Stimulated activated CD8-positive, alpha-beta memory T cell treated with anti-CD3 and anti-CD28 coated beads, Interleukin-2, amount 100 ng/mL, for 1 hour (primary cell): ENCODE data around the gene ZNF112.
A peak's percentile ranks its signal among the peaks of the same experiment; 100 is the strongest.
"Not testable (repeated sequence)": the region's sequence is repeated elsewhere in the genome, so short reads cannot be mapped to it uniquely, and the experiment has no call there.

ENCODE experiments used
- DNase-seq, 2 donors: peaks; one replicate each; pipeline ENCODE4 v3.0.0-alpha.2; 2020; ENCODE audit warnings: low read depth in 2 of 2

Gene ZNF112

GRCh38 chr19:44356383-44357111, at the start of gene ZNF112:
ZNF112 (minus strand) TSS chr19:44356680; CDS start chr19:44340539, 16,141 bp downstream.
- no peak for DNase-seq

DNA sequence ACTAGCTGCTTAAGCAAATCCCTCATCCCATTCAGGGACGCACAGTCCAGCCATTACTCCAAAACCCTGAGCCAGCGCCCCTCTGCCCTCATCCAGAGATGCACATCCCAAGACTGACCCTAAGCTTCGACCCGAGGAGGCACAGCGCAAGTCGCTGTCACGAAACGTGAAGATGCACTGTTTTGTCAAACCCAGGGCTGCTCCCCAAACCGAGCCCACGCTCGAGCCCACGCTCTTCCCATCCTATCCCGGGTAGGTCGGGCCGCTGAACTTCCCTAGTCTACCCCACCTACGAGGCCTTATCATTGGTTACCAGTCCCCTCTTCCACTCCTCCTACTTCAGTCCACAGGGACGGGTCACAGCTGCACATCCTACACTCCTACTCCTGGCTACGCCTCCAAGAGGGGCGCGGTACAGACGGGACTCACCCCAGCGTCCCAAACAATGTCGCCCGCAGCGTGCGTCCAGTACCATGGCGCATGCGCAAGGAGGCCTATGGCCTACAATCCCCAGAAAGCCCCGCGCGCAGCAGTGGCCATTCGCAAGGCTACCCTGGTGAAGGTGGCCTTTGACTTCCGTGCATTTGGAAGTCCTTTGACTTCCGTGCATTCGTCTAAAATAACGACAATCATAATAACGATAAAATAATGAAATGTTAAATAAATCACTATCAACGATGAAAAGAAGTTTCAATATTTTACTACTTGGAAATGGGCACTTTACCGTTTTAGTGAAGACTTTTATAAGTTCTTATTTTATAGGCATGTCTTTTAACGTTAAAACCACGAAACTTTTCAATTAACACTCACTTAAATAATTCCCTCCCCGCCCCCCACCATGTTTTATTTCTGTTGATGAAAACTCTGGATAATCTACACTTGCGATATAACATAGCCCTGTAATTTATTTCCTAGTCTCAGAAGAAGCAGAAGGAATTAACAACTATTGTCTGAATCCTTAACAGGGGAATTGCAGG, 44.9 kb upstream of the ZNF112 start, which contains the start of gene ZNF285:
Gene ZNF285, minus strand, starts transcription at position 470 of the 977 bp plus-strand sequence. CDS start 4,395 bp downstream, outside the sequence.
- DNase-seq: peak; percentile 49 to 55

- not testable (repeated sequence) for DNase-seq
Observed at GRCh38 chr19:44389268-44389667, 32.8 kb upstream of the ZNF112 start.

GRCh38 chr19:44374789-44375188, 18.3 kb upstream of the ZNF112 start:
- no peak for DNase-seq

- no peak for DNase-seq
Observed at GRCh38 chr19:44371815-44372480, 15.5 kb upstream of the ZNF112 start.

- no peak for DNase-seq
Observed at GRCh38 chr19:44367024-44367423, 10.5 kb upstream of the ZNF112 start.

DNA sequence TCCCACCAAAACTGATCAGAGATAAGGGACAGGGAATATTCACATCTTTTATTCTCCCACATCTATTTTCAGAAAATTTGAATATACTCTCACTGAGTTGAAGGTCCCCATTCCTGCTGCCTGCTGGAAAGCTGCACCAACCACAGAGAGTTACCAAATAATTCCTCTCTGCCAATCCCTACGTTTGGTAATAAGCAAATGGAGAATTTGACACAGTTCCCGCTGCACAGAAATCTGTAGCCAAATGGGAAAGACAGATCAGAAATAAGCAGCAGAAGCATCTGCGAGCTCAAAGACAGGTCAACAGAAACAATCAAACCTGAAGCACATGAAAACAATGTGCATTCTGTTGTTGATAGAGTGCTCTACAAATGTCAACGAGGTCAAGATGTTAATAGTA, 9.9 kb downstream of the ZNF112 start:
- no peak for DNase-seq

- DNase-seq: no peak
Observed at GRCh38 chr19:44345959-44346358, 10.5 kb downstream of the ZNF112 start.

- DNase-seq: no peak
Observed at GRCh38 chr19:44344255-44344654, 12.2 kb downstream of the ZNF112 start.

DNA sequence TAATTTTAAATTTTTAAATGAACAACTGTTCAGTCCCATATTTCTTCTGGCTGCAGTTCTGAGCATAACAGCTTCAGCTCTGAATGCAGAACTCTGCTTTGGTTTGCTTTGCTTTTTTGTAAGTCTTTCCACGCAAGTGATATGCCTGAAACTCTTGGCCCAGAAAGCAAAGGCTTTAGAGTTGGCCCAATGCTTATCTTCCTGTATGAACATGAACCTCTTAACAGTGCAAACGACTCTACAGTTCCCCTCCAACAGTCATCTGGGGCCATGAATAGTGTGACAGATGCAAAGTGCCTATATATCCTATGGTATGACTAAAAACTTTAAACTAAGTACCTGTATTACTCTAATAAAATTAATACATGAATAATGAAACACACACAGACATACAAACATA, 14.7 kb downstream of the ZNF112 start:
- no peak for DNase-seq

GRCh38 chr19:44334639-44335038, 21.8 kb downstream of the ZNF112 start:
- not testable (repeated sequence) for DNase-seq

DNA sequence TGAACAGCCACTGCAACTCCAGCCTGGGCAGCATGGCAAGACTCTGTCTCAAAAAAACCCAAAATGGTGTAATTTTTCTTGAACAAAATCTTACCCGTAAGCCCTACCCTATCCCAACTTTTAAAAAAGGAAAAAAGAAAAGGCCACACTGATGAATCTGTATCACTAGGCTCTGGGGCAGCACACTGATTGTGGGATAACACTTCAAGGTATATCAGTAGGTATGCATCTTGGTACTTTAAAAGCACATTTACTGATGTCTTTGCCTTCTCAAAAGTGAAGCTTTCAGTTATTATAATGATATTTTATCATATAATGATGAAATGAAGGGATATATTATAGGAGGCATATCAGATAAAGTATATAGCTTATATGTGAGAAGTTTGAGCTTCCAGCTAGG, 24.3 kb downstream of the ZNF112 start:
- no peak for DNase-seq

DNA sequence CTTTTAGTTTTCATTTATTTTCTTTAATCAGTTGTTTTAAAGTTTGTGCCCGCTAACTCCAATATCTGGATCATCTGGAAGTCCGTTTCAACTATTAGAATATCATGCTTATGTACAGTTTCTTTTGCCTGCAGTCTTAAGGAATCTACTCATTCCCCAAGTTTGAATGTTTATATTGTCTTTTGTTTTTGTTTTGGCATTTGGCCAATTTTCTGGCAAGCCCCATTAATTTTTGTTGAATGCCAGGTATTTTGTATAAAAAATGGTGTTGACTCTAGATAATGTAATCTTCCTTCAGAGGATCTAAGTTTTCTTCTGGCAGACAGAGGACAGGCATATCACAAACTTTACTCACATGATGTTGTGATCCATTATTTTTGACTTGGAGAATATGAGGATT, 40.6 kb downstream of the ZNF112 start:
- DNase-seq: no peak

DNA sequence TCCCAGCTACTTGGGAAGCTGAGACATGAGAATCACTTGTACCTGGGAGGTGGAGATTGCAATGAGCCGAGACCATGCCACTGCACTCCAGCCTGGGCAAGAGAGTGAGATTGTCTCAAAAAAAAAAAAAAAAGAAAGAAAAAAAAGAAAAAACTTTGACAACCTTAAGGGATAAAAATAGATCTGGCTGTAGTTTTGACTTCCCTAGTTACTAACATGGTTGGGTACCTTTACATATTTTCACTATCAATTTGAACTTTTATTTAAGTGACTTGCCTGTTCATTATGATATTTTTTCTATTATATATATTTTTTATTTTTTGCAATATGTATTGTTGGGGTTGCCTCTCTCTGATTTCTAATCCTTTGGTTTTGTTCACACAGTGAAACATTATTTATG, 43.2 kb downstream of the ZNF112 start:
- DNase-seq: no peak

DNA sequence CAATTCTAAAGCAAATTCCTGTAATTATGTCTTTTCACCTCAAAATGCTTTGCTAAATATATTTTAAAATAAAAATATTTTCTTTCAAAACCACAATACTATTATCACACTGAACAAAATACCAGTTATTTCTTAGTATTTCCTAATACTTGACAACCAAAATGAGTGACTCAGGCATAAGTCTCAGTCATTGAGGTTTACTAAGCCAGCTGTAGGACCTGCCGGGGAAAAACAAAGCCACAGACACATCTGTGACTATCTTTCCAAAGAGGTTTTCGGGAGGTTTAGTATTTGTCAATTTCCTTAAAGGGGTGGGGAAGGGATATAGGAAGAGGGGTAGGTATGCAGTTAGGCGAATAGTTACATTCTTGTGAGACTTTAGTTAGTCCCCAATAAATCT, 48.5 kb downstream of the ZNF112 start:
- DNase-seq: no peak

DNA sequence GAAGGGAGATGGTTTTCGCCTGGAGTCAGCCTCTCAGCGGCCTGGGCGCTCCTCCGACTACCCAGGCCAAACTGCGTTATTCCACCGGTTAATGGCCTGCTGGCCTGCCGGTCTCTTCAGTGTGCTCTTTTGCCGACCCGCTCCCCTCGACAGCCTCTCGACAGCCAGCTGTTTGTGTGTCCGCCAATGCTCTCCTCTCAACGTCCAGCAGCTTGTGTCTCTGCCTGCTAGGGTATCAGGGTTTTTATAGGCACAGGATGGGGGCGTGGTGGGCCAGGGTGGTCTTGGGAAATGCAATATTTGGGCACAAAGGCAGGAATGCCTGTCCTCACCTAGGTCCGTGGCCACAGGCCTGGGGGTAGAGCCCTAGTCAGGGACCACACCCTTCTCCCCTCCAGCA, 50.2 kb downstream of the ZNF112 start:
- DNase-seq: no peak

DNA sequence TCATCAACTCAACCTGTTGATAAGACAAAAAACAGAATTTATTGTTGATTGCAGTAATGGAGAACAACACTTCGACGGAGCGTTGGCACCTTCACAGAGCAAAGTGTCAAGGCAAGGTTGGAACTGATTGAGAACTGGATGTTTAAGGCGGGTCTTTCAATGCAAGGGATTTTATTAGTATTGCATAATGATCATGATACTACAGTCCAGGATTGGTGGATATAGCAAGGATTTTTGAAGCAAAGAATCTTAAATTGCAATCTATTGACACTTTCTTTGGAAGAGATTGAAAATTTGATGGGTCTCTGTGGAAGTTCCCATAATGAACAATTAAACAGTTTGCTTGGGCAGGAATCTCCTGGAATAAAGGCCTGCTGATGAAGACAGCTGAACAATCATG, 51.0 kb downstream of the ZNF112 start:
- DNase-seq: no peak

GRCh38 chr19:44304659-44305193, 51.8 kb downstream of the ZNF112 start, which contains the start of gene ZNF235:
ZNF235 (minus strand) TSS chr19:44305025; CDS start chr19:44303404, 1,621 bp downstream.
- DNase-seq: peak; percentile 47 to 57

- no peak for DNase-seq
Observed at GRCh38 chr19:44303976-44304568, 52.4 kb downstream of the ZNF112 start.

- no peak for DNase-seq
Observed at GRCh38 chr19:44303320-44303719, 53.2 kb downstream of the ZNF112 start.

GRCh38 chr19:44284968-44285367, 71.5 kb downstream of the ZNF112 start:
- DNase-seq: no peak
